Cardiac fibroblast (primary cell): ENCODE measurements around the gene DHX30.

ENCODE experiments used
- DNase-seq, 2 donors: peaks; one replicate each; pipeline versions ENCODE4 v3.0.0 to v3.0.0-alpha.2; 2010; ENCODE audit warnings: low read depth in 2 of 2
- H3K4me3 ChIP-seq, 2 donors: replicated peaks in 1 of 2; 1 replicate in 1 of 2; 2 replicates in 1 of 2; pipeline ENCODE4 v1.5.1; 2011; ENCODE audit warnings: low read depth in 2 of 2, low read length in 2 of 2, mild to moderate bottlenecking in 2 of 2, moderate library complexity in 1 of 2
- CTCF ChIP-seq: IDR thresholded peaks from one replicate; pipeline ENCODE4 v1.5.1; 2011; ENCODE audit warnings: low read depth, mild to moderate bottlenecking, low read length, inconsistent platforms

Gene DHX30

GRCh38 chr3:47772047-47772446, 30.9 kb upstream of the DHX30 start:
- TF ChIP-seq CTCF = no peak
- no peak for DNase-seq
- H3K4me3 ChIP-seq = no peak overlapping the region

GRCh38 chr3:47772788-47773187, 30.1 kb upstream of the DHX30 start:
- TF ChIP-seq CTCF = no peak
- no peak overlapping the region for H3K4me3 ChIP-seq
- DNase-seq = no peak

GRCh38 chr3:47778746-47779145, 24.2 kb upstream of the DHX30 start:
- TF ChIP-seq CTCF = no peak
- no peak overlapping the region for H3K4me3 ChIP-seq
- no peak for DNase-seq

GRCh38 chr3:47780741-47781684, 21.9 kb upstream of the DHX30 start:
- no peak for TF ChIP-seq CTCF
- peak overlapping the region; percentile 64 to 78 for H3K4me3 ChIP-seq
- DNase-seq = peak; percentile 35 to 48

- DNase-seq = peak; percentile 97 to 98
- H3K4me3 ChIP-seq = peak within 1 kb of the TSS; percentile 64 to 78
- no peak for TF ChIP-seq CTCF
These were observed 21.1 kb upstream of the DHX30 start, which contains the start of gene SMARCC1 for GRCh38 chr3:47781685-47782445. Gene SMARCC1, minus strand, starts transcription at chr3:47781893. Its CDS starts 96 bp downstream, at chr3:47781797.

GRCh38 chr3:47782446-47783308, 20.3 kb upstream of the DHX30 start:
- H3K4me3 ChIP-seq = peak overlapping the region; percentile 64 to 70
- no peak for DNase-seq
- no peak for TF ChIP-seq CTCF
